PC-9 (cell line): ENCODE results near the gene ABCB8.

Experiments used
- EZH2 ChIP-seq: fragments of 200-600 bp; sonication (generic); IDR thresholded peaks from 2 replicates; pipeline ENCODE4 v1.8.0; 2017; ENCODE audit warnings: antibody characterized with exemption, low read depth
- TF ChIP-seq, protein P1 (sequence below): fragments of 200-600 bp; sonication (generic); conservative IDR thresholded peaks from 2 replicates; pipeline ENCODE4 v1.6.1; 2017; ENCODE audit warnings: mixed run types, antibody characterized with exemption, mild to moderate bottlenecking, moderate library complexity

DNA sequence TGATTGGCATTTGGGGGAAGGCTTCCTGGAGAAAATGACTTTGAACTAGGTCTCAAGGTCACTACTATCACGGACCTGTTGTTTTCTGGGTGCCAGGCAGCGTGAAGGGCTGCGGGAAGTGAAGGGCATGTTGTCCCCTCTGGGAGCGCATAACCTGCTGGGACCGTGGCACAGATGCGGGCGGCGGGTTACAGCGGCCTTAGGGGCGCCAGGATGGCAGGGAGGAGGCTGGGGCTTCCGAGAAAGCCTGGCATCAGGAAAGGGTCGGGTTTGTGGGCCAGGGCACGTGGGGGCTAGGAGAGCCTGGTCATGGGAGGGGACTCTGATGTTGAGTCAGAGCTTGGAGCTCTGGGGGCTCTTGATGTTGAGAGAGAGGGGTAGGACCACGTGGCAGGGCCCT, 37.3 kb downstream of the ABCB8 start:
- TF ChIP-seq, protein P1, sequence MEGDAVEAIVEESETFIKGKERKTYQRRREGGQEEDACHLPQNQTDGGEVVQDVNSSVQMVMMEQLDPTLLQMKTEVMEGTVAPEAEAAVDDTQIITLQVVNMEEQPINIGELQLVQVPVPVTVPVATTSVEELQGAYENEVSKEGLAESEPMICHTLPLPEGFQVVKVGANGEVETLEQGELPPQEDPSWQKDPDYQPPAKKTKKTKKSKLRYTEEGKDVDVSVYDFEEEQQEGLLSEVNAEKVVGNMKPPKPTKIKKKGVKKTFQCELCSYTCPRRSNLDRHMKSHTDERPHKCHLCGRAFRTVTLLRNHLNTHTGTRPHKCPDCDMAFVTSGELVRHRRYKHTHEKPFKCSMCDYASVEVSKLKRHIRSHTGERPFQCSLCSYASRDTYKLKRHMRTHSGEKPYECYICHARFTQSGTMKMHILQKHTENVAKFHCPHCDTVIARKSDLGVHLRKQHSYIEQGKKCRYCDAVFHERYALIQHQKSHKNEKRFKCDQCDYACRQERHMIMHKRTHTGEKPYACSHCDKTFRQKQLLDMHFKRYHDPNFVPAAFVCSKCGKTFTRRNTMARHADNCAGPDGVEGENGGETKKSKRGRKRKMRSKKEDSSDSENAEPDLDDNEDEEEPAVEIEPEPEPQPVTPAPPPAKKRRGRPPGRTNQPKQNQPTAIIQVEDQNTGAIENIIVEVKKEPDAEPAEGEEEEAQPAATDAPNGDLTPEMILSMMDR: no peak
- no peak for TF ChIP-seq EZH2
